ENCODE data around the gene RRP12. TPM values are rescaled to one million over a fixed set of nuclear protein-coding genes. Genes with fewer than 3 reads are reported as not detected.

The RRP12 gene
- total and polyA plus RNA-seq, 5 donors from 2014 or later: 5.1 to 82.0 (median 7.6) TPM

GRCh38 chr10:97373456-97373855 is 27.7 kb downstream of the RRP12 start:
- H3K27me3 Mint-ChIP-seq: no peaks in the 10 kb centered on the region
- no peaks in the 10 kb centered on the region for H3K9me3 ChIP-seq (ENCODE audit: control insufficient read depth in 2 of 2, low read length in 2 of 2)
- H3K4me3 Mint-ChIP-seq: no peak overlapping the region
- peaks cover 40% of the 10 kb centered on the region for H3K36me3 Mint-ChIP-seq
- DNase-seq (no peak), ATAC-seq (ENCODE audit: low read depth in 2 of 2) (no peak)
- no peaks in the 10 kb centered on the region for H3K27me3 ChIP-seq (ENCODE audit: control insufficient read depth, insufficient read depth, low read length)
- H3K9me3 Mint-ChIP-seq: no peaks in the 10 kb centered on the region
- no peak overlapping the region for H3K27ac ChIP-seq (ENCODE audit: insufficient read depth, low read length, poor library complexity, severe bottlenecking)
- peak overlapping the region in 1 of 3 donors; percentile 63 for H3K27ac Mint-ChIP-seq
- peaks cover 10% of the 10 kb centered on the region for H3K36me3 ChIP-seq (ENCODE audit: control insufficient read depth, insufficient read depth, low read length)
- no peak overlapping the region for H3K4me3 ChIP-seq (ENCODE audit: low read depth, low read length)
- no peaks in the 10 kb centered on the region for H3K4me1 ChIP-seq (ENCODE audit: control insufficient read depth, insufficient read depth, low read length, poor library complexity, severe bottlenecking)
- no peaks in the 10 kb centered on the region for H3K4me1 Mint-ChIP-seq

DNA sequence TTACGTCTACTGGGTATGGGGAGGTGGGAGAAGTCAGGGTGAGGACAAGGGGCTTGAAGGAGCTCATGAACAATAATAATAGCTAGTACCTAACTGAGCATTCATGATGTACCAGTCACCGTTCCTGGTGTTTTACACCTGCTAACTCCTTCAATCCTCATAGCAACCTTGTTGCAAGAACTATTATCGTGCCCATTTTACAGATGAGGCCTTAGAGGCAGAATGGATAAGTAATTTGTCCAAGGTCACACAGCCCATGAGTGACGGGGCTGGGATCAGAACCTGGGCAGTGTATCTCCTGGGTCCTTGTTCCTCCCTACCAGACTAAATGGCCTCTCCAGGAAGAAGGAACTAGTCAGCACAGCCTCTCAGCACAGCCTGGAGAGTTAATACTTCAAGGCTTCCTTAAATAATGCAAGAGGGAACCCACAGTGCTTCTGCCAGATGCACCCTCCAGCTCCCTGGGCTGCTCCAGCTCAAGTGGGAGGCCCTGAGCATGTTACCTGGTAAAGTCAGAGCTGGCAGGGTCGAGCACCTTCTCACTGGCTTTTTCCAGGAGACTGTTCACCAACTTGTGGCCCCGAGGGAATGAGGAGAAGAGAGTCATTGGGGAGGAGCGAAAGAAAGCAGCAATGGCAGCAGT is 28.8 kb downstream of the RRP12 start:
- Histone ChIP-seq H3K4me1 (ENCODE audit: control insufficient read depth, insufficient read depth, low read length, poor library complexity, severe bottlenecking) (no peaks in the 10 kb centered on the region), H3K4me3 (ENCODE audit: low read depth, low read length) (no peak overlapping the region), H3K27me3 (ENCODE audit: control insufficient read depth, insufficient read depth, low read length) (no peaks in the 10 kb centered on the region), H3K9me3 (ENCODE audit: control insufficient read depth in 2 of 2, low read length in 2 of 2) (no peaks in the 10 kb centered on the region), H3K36me3 (ENCODE audit: control insufficient read depth, insufficient read depth, low read length) (peaks cover 6% of the 10 kb centered on the region), H3K27ac (ENCODE audit: insufficient read depth, low read length, poor library complexity, severe bottlenecking) (no peak overlapping the region)
- peak overlapping the region in 1 of 3 donors; percentile 39 for H3K27ac Mint-ChIP-seq
- ATAC-seq (ENCODE audit: low read depth in 2 of 2) (no peak), DNase-seq (no peak)
- peaks cover 0 to under 1% (median 0%) of the 10 kb centered on the region in 4 donors for H3K4me1 Mint-ChIP-seq
- no peak overlapping the region for H3K4me3 Mint-ChIP-seq
- H3K36me3 Mint-ChIP-seq: peaks cover 35% of the 10 kb centered on the region
- no peaks in the 10 kb centered on the region for H3K9me3 Mint-ChIP-seq
- no peaks in the 10 kb centered on the region for H3K27me3 Mint-ChIP-seq

GRCh38 chr10:97371696-97372095 is 29.4 kb downstream of the RRP12 start:
- Histone ChIP-seq H3K27me3 (ENCODE audit: control insufficient read depth, insufficient read depth, low read length) (no peaks in the 10 kb centered on the region), H3K27ac (ENCODE audit: insufficient read depth, low read length, poor library complexity, severe bottlenecking) (no peak overlapping the region), H3K4me1 (ENCODE audit: control insufficient read depth, insufficient read depth, low read length, poor library complexity, severe bottlenecking) (no peaks in the 10 kb centered on the region), H3K9me3 (ENCODE audit: control insufficient read depth in 2 of 2, low read length in 2 of 2) (no peaks in the 10 kb centered on the region), H3K36me3 (ENCODE audit: control insufficient read depth, insufficient read depth, low read length) (peaks cover 3% of the 10 kb centered on the region), H3K4me3 (ENCODE audit: low read depth, low read length) (no peak overlapping the region)
- H3K4me1 Mint-ChIP-seq: peaks cover 0 to 2% (median 0%) of the 10 kb centered on the region in 4 donors
- no peak for DNase-seq
- peak overlapping the region in 2 of 3 donors; percentile 39 for H3K27ac Mint-ChIP-seq
- peaks cover 35% of the 10 kb centered on the region for H3K36me3 Mint-ChIP-seq
- H3K9me3 Mint-ChIP-seq: no peaks in the 10 kb centered on the region
- no peaks in the 10 kb centered on the region for H3K27me3 Mint-ChIP-seq
- no peak for ATAC-seq (ENCODE audit: low read depth in 2 of 2)
- H3K4me3 Mint-ChIP-seq: no peak overlapping the region

DNA sequence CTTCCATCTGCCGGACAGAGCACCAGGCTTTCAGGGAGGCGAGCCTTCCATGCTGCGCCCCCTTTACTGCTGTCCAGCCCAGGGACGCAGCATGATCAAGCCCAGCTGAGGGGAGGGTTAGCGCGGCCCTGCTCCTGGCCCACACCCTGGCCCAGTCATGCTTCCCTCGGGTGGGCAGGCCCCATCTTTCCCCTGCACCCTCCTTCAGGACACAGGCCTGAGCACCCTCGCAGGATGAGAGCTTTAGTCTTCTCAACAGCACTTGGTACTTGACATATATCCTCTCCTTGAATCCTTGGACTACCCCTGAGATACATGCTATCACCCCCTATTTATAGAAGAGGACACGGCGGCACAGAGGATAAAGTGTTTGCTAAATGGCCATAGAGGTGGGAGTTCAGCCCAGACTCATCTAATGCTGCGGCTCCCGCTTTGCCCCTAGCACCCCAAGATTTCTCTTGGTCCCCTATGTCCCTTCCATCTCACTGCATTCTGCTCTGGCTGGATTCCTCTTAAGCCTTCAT is 34.0 kb downstream of the RRP12 start:
- H3K4me3 Mint-ChIP-seq: no peak overlapping the region
- H3K9me3 Mint-ChIP-seq: peaks cover 0 to 1% (median 0%) of the 10 kb centered on the region in 7 donors
- Histone ChIP-seq H3K27ac (ENCODE audit: insufficient read depth, low read length, poor library complexity, severe bottlenecking) (no peak overlapping the region), H3K27me3 (ENCODE audit: control insufficient read depth, insufficient read depth, low read length) (no peaks in the 10 kb centered on the region), H3K36me3 (ENCODE audit: control insufficient read depth, insufficient read depth, low read length) (peaks cover 13% of the 10 kb centered on the region), H3K4me3 (ENCODE audit: low read depth, low read length) (no peak overlapping the region), H3K4me1 (ENCODE audit: control insufficient read depth, insufficient read depth, low read length, poor library complexity, severe bottlenecking) (no peaks in the 10 kb centered on the region), H3K9me3 (ENCODE audit: control insufficient read depth in 2 of 2, low read length in 2 of 2) (no peaks in the 10 kb centered on the region)
- DNase-seq (no peak), ATAC-seq (ENCODE audit: low read depth in 2 of 2) (no peak)
- peaks cover 33% of the 10 kb centered on the region for H3K36me3 Mint-ChIP-seq
- peak overlapping the region in 1 of 3 donors; percentile 74 for H3K27ac Mint-ChIP-seq
- H3K4me1 Mint-ChIP-seq: peaks cover 0 to 13% (median 0%) of the 10 kb centered on the region in 4 donors
- H3K27me3 Mint-ChIP-seq: no peaks in the 10 kb centered on the region

DNA sequence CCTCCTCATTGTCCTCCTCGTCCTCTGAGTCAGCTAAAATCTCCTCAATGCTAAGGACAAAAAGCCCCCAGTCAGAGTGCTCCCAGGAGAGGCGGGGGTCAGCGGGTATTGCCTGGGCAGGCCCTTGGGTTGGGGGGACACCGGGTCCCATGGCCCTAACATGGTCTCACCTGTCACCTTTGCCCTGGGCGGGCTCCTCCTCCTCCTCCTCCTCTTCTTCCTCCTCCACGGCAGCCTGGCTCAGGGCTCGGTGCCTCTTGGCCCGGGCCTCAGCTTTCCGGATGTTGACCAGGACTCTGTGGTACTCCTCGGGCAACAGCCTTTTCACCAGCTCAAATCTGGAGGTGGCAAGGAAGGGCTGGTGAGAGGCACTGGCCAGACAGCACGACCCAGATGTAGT is 34.6 kb downstream of the RRP12 start:
- Histone ChIP-seq H3K36me3 (ENCODE audit: control insufficient read depth, insufficient read depth, low read length) (peaks cover 13% of the 10 kb centered on the region), H3K9me3 (ENCODE audit: control insufficient read depth in 2 of 2, low read length in 2 of 2) (no peaks in the 10 kb centered on the region), H3K4me1 (ENCODE audit: control insufficient read depth, insufficient read depth, low read length, poor library complexity, severe bottlenecking) (no peaks in the 10 kb centered on the region), H3K27me3 (ENCODE audit: control insufficient read depth, insufficient read depth, low read length) (no peaks in the 10 kb centered on the region), H3K4me3 (ENCODE audit: low read depth, low read length) (no peak overlapping the region), H3K27ac (ENCODE audit: insufficient read depth, low read length, poor library complexity, severe bottlenecking) (no peak overlapping the region)
- Mint-ChIP-seq H3K27ac (no peak overlapping the region), H3K27me3 (no peaks in the 10 kb centered on the region), H3K4me1 (peaks cover 0 to 13% (median 0%) of the 10 kb centered on the region in 4 donors), H3K36me3 (peaks cover 27% of the 10 kb centered on the region), H3K9me3 (peaks cover 0 to 1% (median 0%) of the 10 kb centered on the region in 7 donors), H3K4me3 (no peak overlapping the region)
- DNase-seq: no peak
- ATAC-seq (ENCODE audit: low read depth in 2 of 2): no peak

GRCh38 chr10:97365761-97366351 is 35.3 kb downstream of the RRP12 start:
- H3K4me3 Mint-ChIP-seq: no peak overlapping the region
- H3K9me3 Mint-ChIP-seq: peaks cover 0 to 1% (median 0%) of the 10 kb centered on the region in 7 donors
- Histone ChIP-seq H3K27me3 (ENCODE audit: control insufficient read depth, insufficient read depth, low read length) (no peaks in the 10 kb centered on the region), H3K4me3 (ENCODE audit: low read depth, low read length) (no peak overlapping the region), H3K4me1 (ENCODE audit: control insufficient read depth, insufficient read depth, low read length, poor library complexity, severe bottlenecking) (no peaks in the 10 kb centered on the region), H3K36me3 (ENCODE audit: control insufficient read depth, insufficient read depth, low read length) (peaks cover 13% of the 10 kb centered on the region), H3K27ac (ENCODE audit: insufficient read depth, low read length, poor library complexity, severe bottlenecking) (no peak overlapping the region), H3K9me3 (ENCODE audit: control insufficient read depth in 2 of 2, low read length in 2 of 2) (no peaks in the 10 kb centered on the region)
- DNase-seq (no peak), ATAC-seq (ENCODE audit: low read depth in 2 of 2) (peak in 1 of 2 donors; percentile 26)
- H3K27me3 Mint-ChIP-seq: no peaks in the 10 kb centered on the region
- H3K36me3 Mint-ChIP-seq: peaks cover 26% of the 10 kb centered on the region
- peaks cover 0 to 13% (median 1%) of the 10 kb centered on the region in 4 donors for H3K4me1 Mint-ChIP-seq
- peak overlapping the region in 2 of 3 donors; percentile 32 to 84 for H3K27ac Mint-ChIP-seq

DNA sequence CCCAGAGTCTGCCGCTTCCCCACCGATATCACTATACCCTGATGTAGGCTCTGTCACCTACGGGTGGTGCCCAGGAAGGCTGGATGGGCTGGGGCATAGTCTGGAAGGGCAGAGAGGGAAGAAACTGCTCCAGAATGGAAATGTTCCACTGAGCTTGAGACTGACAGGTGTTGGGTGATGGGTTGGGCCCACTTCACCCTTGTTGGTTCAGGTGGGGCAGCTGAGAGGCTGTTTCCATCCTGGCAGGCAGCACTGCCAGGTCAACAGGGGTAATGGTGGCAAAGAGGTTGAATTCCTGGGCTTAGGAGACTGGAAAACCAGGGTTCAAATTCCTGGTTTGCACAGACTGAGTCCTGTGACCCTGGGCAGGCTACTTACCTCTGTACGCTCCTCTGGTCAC is 38.1 kb downstream of the RRP12 start:
- Mint-ChIP-seq H3K27ac (no peak overlapping the region), H3K4me1 (peaks cover 0 to 13% (median 1%) of the 10 kb centered on the region in 4 donors), H3K36me3 (peaks cover 25% of the 10 kb centered on the region), H3K9me3 (peaks cover 0 to 1% (median 0%) of the 10 kb centered on the region in 7 donors), H3K27me3 (no peaks in the 10 kb centered on the region), H3K4me3 (no peak overlapping the region)
- no peaks in the 10 kb centered on the region for H3K9me3 ChIP-seq (ENCODE audit: control insufficient read depth in 2 of 2, low read length in 2 of 2)
- H3K27me3 ChIP-seq (ENCODE audit: control insufficient read depth, insufficient read depth, low read length): no peaks in the 10 kb centered on the region
- DNase-seq (no peak), ATAC-seq (ENCODE audit: low read depth in 2 of 2) (no peak)
- no peak overlapping the region for H3K4me3 ChIP-seq (ENCODE audit: low read depth, low read length)
- peaks cover 13% of the 10 kb centered on the region for H3K36me3 ChIP-seq (ENCODE audit: control insufficient read depth, insufficient read depth, low read length)
- no peaks in the 10 kb centered on the region for H3K4me1 ChIP-seq (ENCODE audit: control insufficient read depth, insufficient read depth, low read length, poor library complexity, severe bottlenecking)
- H3K27ac ChIP-seq (ENCODE audit: insufficient read depth, low read length, poor library complexity, severe bottlenecking): no peak overlapping the region

All from CD4-positive, CD25-positive, alpha-beta regulatory T cell (primary cell).